ENCODE measurements around the gene SNTG2. TPM values are rescaled to one million over a fixed set of nuclear protein-coding genes. Genes with fewer than 3 reads are reported as not detected.

The SNTG2 gene
- total and polyA plus RNA-seq, 7 donors, result 0.26 to 1.7 (median 0.73) TPM; not detected in 2

DNA sequence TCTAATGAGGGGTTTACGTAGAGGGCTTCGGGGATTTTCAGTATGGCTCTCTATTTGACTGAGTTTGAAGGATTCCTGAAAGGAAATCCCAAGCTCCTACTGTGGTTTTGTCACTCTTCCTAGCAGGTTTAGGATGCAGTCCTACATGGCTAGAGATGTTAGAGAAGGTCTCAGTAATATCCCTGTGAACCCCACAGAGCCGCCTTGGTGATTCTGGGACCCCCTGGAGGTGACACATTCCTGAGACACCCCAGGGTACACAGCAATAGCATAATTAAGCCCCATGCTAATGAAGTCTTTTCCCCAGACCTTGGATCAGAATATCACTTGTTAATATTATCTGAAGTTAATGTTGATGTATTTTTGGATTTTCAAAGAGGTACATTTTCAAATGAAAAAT is 103.8 kb downstream of the SNTG2 start:
- TF ChIP-seq, protein P1, sequence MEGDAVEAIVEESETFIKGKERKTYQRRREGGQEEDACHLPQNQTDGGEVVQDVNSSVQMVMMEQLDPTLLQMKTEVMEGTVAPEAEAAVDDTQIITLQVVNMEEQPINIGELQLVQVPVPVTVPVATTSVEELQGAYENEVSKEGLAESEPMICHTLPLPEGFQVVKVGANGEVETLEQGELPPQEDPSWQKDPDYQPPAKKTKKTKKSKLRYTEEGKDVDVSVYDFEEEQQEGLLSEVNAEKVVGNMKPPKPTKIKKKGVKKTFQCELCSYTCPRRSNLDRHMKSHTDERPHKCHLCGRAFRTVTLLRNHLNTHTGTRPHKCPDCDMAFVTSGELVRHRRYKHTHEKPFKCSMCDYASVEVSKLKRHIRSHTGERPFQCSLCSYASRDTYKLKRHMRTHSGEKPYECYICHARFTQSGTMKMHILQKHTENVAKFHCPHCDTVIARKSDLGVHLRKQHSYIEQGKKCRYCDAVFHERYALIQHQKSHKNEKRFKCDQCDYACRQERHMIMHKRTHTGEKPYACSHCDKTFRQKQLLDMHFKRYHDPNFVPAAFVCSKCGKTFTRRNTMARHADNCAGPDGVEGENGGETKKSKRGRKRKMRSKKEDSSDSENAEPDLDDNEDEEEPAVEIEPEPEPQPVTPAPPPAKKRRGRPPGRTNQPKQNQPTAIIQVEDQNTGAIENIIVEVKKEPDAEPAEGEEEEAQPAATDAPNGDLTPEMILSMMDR (IDR thresholded peaks at IDR 0.05), result no peak
- 83 to 84% (median 83%) methylated on average over 3 of the region's 3 CpGs for WGBS, 3 donors
- intact Hi-C loops (cut with DNase I), result no loop called here
- Histone ChIP-seq H3K27me3 (ENCODE audit: insufficient read depth in 3 of 3, low read length in 2 of 3) (peaks cover 0 to 6% (median 0%) of the 10 kb centered on the region in 3 donors), H3K36me3 (ENCODE audit: insufficient read depth in 1 of 2, low read depth in 1 of 2) (no peaks in the 10 kb centered on the region), H3K9me3 (no peaks in the 10 kb centered on the region), H3K4me3 (no peak overlapping the region), H3K27ac (no peak overlapping the region), H3K4me1 (no peaks in the 10 kb centered on the region)
- no peak for DNase-seq
- no peak for ATAC-seq

DNA sequence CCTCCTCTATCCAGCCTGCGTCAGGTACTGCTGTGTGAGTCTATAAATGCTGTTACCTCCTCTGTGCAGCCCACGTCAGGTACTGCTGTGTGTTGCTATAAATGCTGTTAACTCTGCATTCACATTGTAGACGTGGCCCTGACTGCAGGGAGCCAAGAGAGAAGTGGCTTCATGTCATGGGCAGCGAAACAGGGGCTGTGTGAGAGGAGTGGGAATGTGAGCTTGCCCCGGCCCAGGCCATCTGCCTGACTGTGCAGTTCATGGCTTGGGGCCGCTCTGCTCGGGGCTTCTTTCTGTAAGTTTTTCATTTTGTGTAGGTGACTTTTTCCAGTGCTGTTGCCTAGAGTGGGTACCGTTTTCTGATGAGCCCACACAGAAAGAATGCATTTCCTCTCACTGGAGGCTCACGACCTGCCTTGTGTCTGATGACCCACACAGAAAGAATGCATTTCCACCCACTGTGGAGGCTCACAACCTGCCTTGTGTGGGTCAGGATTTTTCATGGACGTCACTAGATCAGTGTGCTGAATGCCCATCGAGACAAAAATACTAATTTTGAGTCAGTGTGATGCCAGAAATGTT is 104.5 kb downstream of the SNTG2 start:
- ATAC-seq, result no peak
- Histone ChIP-seq H3K9me3 (no peaks in the 10 kb centered on the region), H3K27ac (no peak overlapping the region), H3K27me3 (ENCODE audit: insufficient read depth in 3 of 3, low read length in 2 of 3) (peaks cover 0 to 6% (median 0%) of the 10 kb centered on the region in 3 donors), H3K4me1 (no peaks in the 10 kb centered on the region), H3K36me3 (ENCODE audit: insufficient read depth in 1 of 2, low read depth in 1 of 2) (no peaks in the 10 kb centered on the region), H3K4me3 (no peak overlapping the region)
- 66 to 71% (median 67%) methylated on average over 11 of the region's 11 CpGs for whole genome bisulfite sequencing, 3 donors
- no peak for DNase-seq
- TF ChIP-seq, protein P1 (IDR thresholded peaks at IDR 0.05), result no peak
- intact Hi-C loops (cut with DNase I), result no loop called here

DNA sequence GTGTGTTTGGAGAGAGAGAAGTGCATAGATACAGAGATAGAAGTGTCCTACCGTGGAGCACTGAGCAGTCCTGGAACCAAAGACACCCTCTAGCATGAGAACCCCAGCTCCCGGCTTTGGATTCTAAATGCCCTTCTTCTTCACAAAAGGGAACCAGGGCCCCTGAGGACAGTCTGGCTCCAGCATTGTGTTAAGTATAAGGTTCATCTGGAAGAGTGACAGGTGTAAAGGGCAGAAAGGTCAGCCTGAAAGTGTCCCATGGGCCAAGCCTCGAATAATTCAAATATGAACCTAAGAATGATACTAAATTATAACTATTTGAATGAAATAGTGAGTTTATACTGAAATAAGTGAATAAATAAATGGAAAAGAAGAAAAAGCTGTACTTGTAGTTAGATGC is 109.7 kb downstream of the SNTG2 start:
- TF ChIP-seq, protein P1 (IDR thresholded peaks at IDR 0.05), result no peak
- no peaks in the 10 kb centered on the region for H3K4me1 ChIP-seq
- no peaks in the 10 kb centered on the region for H3K36me3 ChIP-seq (ENCODE audit: insufficient read depth in 1 of 2, low read depth in 1 of 2)
- H3K4me3 ChIP-seq, result no peak overlapping the region
- no peaks in the 10 kb centered on the region for H3K9me3 ChIP-seq
- H3K27ac ChIP-seq, result no peak overlapping the region
- intact Hi-C loops (cut with DNase I), result no loop called here
- ATAC-seq (no peak), DNase-seq (no peak)
- 58 to 67% (median 64%) methylated on average over 3 of the region's 3 CpGs for WGBS, 3 donors
- H3K27me3 ChIP-seq (ENCODE audit: insufficient read depth in 3 of 3, low read length in 2 of 3), result peaks cover 0 to 1% (median 0%) of the 10 kb centered on the region in 3 donors

DNA sequence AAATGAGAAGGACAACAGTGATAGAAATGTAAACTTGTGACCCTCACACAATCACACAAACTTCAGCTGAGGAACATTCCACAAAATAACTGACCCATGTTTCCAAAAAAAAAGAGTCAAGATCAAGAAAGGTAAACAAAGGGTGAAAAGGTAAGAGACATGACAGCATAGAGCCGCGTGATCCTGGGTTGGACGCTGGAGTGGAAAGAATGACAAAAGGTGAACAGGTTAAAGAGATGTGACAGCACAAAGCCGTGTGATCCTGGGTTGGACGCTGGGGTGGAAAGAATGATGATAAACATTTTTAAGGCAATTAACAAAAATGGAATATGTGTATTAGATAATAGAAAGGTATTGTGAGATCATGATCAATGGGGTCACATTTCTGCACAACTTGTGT is 110.3 kb downstream of the SNTG2 start:
- ATAC-seq, result no peak

More for the DNA sequence above, 110.3 kb downstream of the SNTG2 start:
- no peaks in the 10 kb centered on the region for H3K4me1 ChIP-seq
- no peaks in the 10 kb centered on the region for H3K36me3 ChIP-seq (ENCODE audit: insufficient read depth in 1 of 2, low read depth in 1 of 2)
- no peak overlapping the region for H3K27ac ChIP-seq
- H3K9me3 ChIP-seq, result no peaks in the 10 kb centered on the region
- intact Hi-C loops (cut with DNase I), result no loop called here
- H3K27me3 ChIP-seq (ENCODE audit: insufficient read depth in 3 of 3, low read length in 2 of 3), result peaks cover 0 to 1% (median 0%) of the 10 kb centered on the region in 3 donors
- DNase-seq, result no peak
- WGBS, 3 donors, result 65 to 79% (median 76%) methylated on average over 5 of the region's 5 CpGs
- TF ChIP-seq, protein P1 (IDR thresholded peaks at IDR 0.05), result no peak
- no peak overlapping the region for H3K4me3 ChIP-seq
